Renal pelvis (tissue), 12 donors: ENCODE measurements around the gene RPS21. TPM values are rescaled to one million over a fixed set of nuclear protein-coding genes. Genes with fewer than 3 reads are reported as not detected.

Experiments
- DNase-seq: peaks from one replicate; pipeline ENCODE4 v3.0.0-alpha.2; 2013
- long read RNA-seq, 16 experiments: transcript quantifications; one replicate each; lab custom pipeline, GENCODE V29; 2026
- polyA plus RNA-seq, 3 donors: library from polyadenylated mRNA; unstranded; fragments of 120-200 nt; gene quantifications; one replicate each; pipeline ENCODE4 v1.2.1, GENCODE V29; 2013; ENCODE audit not compliant: insufficient read length in 3 of 3

Gene RPS21
- polyA plus RNA-seq, result 1,000 to 10,000 TPM in 1 of 3 donors, 100 to 1,000 TPM in 2; 739 to 1,106 (median 923) TPM
- long read RNA-seq, donor 1, transcript RPS21-201 (6 exons, 344 nt), result major isoform, 701 of 1,005 reads
- long read RNA-seq, donor 1, transcript RPS21-204 (4 exons, 418 nt), result minor isoform, 7 of 1,005 reads
- long read RNA-seq, donor 1, transcript RPS21-205 (5 exons, 429 nt), result minor isoform, 41 of 1,005 reads
- long read RNA-seq, donor 1, partial matches to known transcripts, result 163 of 1,005 reads
- long read RNA-seq, donor 1, other reads (novel, unspliced or antisense), result 91 of 1,005 reads
- long read RNA-seq, donor 2, transcript RPS21-201 (6 exons, 344 nt), result major isoform, 696 of 936 reads
- long read RNA-seq, donor 2, transcript RPS21-205 (5 exons, 429 nt), result minor isoform, 34 of 936 reads
- long read RNA-seq, donor 2, transcript RPS21-204 (4 exons, 418 nt), result minor isoform, 9 of 936 reads
- long read RNA-seq, donor 2, partial matches to known transcripts, result 127 of 936 reads
- long read RNA-seq, donor 2, other reads (novel, unspliced or antisense), result 70 of 936 reads
- long read RNA-seq, donor 3, transcript RPS21-201 (6 exons, 344 nt), result major isoform, 611 of 905 reads
- long read RNA-seq, donor 3, transcript RPS21-205 (5 exons, 429 nt), result minor isoform, 16 of 905 reads
- long read RNA-seq, donor 3, partial matches to known transcripts, result 220 of 905 reads
- long read RNA-seq, donor 3, other reads (novel, unspliced or antisense), result 57 of 905 reads
- long read RNA-seq, donor 4, transcript RPS21-205 (5 exons, 429 nt), result minor isoform, 44 of 1,379 reads
- long read RNA-seq, donor 4, transcript RPS21-201 (6 exons, 344 nt), result major isoform, 878 of 1,379 reads
- long read RNA-seq, donor 4, transcript RPS21-204 (4 exons, 418 nt), result minor isoform, 10 of 1,379 reads
- long read RNA-seq, donor 4, partial matches to known transcripts, result 346 of 1,379 reads
- long read RNA-seq, donor 4, other reads (novel, unspliced or antisense), result 97 of 1,379 reads
- long read RNA-seq, donor 5, transcript RPS21-201 (6 exons, 344 nt), result major isoform, 465 of 635 reads
- long read RNA-seq, donor 5, transcript RPS21-205 (5 exons, 429 nt), result minor isoform, 19 of 635 reads
- long read RNA-seq, donor 5, partial matches to known transcripts, result 95 of 635 reads
- long read RNA-seq, donor 5, other reads (novel, unspliced or antisense), result 51 of 635 reads
- long read RNA-seq, donor 6, transcript RPS21-201 (6 exons, 344 nt), result major isoform, 296 of 567 reads
- long read RNA-seq, donor 6, transcript RPS21-205 (5 exons, 429 nt), result minor isoform, 21 of 567 reads
- long read RNA-seq, donor 6, transcript RPS21-204 (4 exons, 418 nt), result minor isoform, 5 of 567 reads
- long read RNA-seq, donor 6, partial matches to known transcripts, result 229 of 567 reads
- long read RNA-seq, donor 6, other reads (novel, unspliced or antisense), result 14 of 567 reads
- long read RNA-seq, donor 7, transcript RPS21-205 (5 exons, 429 nt), result minor isoform, 38 of 1,295 reads
- long read RNA-seq, donor 7, transcript RPS21-204 (4 exons, 418 nt), result minor isoform, 12 of 1,295 reads
- long read RNA-seq, donor 7, transcript RPS21-201 (6 exons, 344 nt), result major isoform, 796 of 1,295 reads
- long read RNA-seq, donor 7, partial matches to known transcripts, result 362 of 1,295 reads
- long read RNA-seq, donor 7, other reads (novel, unspliced or antisense), result 87 of 1,295 reads
- long read RNA-seq, donor 8, transcript RPS21-201 (6 exons, 344 nt), result major isoform, 279 of 449 reads
- long read RNA-seq, donor 8, transcript RPS21-205 (5 exons, 429 nt), result minor isoform, 13 of 449 reads
- long read RNA-seq, donor 8, partial matches to known transcripts, result 135 of 449 reads
- long read RNA-seq, donor 8, other reads (novel, unspliced or antisense), result 19 of 449 reads
- long read RNA-seq, donor 9, transcript RPS21-204 (4 exons, 418 nt), result minor isoform, 6 of 1,235 reads
- long read RNA-seq, donor 9, transcript RPS21-205 (5 exons, 429 nt), result minor isoform, 47 of 1,235 reads
- long read RNA-seq, donor 9, transcript RPS21-201 (6 exons, 344 nt), result major isoform, 763 of 1,235 reads
- long read RNA-seq, donor 9, partial matches to known transcripts, result 332 of 1,235 reads
- long read RNA-seq, donor 9, other reads (novel, unspliced or antisense), result 86 of 1,235 reads
- long read RNA-seq, donor 10, transcript RPS21-205 (5 exons, 429 nt), result minor isoform, 31 of 800 reads
- long read RNA-seq, donor 10, transcript RPS21-201 (6 exons, 344 nt), result major isoform, 594 of 800 reads
- long read RNA-seq, donor 10, partial matches to known transcripts, result 122 of 800 reads
- long read RNA-seq, donor 10, other reads (novel, unspliced or antisense), result 49 of 800 reads
- long read RNA-seq, donor 11, transcript RPS21-205 (5 exons, 429 nt), result minor isoform, 15 of 728 reads
- long read RNA-seq, donor 11, transcript RPS21-201 (6 exons, 344 nt), result major isoform, 479 of 728 reads
- long read RNA-seq, donor 11, partial matches to known transcripts, result 185 of 728 reads
- long read RNA-seq, donor 11, other reads (novel, unspliced or antisense), result 46 of 728 reads
- long read RNA-seq, donor 12, transcript RPS21-201 (6 exons, 344 nt), result major isoform, 843 of 1,260 reads
- long read RNA-seq, donor 12, transcript RPS21-205 (5 exons, 429 nt), result minor isoform, 47 of 1,260 reads
- long read RNA-seq, donor 12, transcript RPS21-204 (4 exons, 418 nt), result minor isoform, 7 of 1,260 reads
- long read RNA-seq, donor 12, partial matches to known transcripts, result 277 of 1,260 reads
- long read RNA-seq, donor 12, other reads (novel, unspliced or antisense), result 84 of 1,260 reads
- long read RNA-seq, donor 13, transcript RPS21-204 (4 exons, 418 nt), result minor isoform, 6 of 713 reads
- long read RNA-seq, donor 13, transcript RPS21-205 (5 exons, 429 nt), result minor isoform, 16 of 713 reads
- long read RNA-seq, donor 13, transcript RPS21-201 (6 exons, 344 nt), result major isoform, 505 of 713 reads
- long read RNA-seq, donor 13, partial matches to known transcripts, result 140 of 713 reads
- long read RNA-seq, donor 13, other reads (novel, unspliced or antisense), result 46 of 713 reads
- long read RNA-seq, donor 14, transcript RPS21-201 (6 exons, 344 nt), result major isoform, 964 of 1,551 reads
- long read RNA-seq, donor 14, transcript RPS21-205 (5 exons, 429 nt), result minor isoform, 43 of 1,551 reads
- long read RNA-seq, donor 14, partial matches to known transcripts, result 416 of 1,551 reads
- long read RNA-seq, donor 14, other reads (novel, unspliced or antisense), result 120 of 1,551 reads
- long read RNA-seq, donor 15, transcript RPS21-201 (6 exons, 344 nt), result major isoform, 770 of 1,103 reads
- long read RNA-seq, donor 15, transcript RPS21-205 (5 exons, 429 nt), result minor isoform, 26 of 1,103 reads
- long read RNA-seq, donor 15, partial matches to known transcripts, result 233 of 1,103 reads
- long read RNA-seq, donor 15, other reads (novel, unspliced or antisense), result 66 of 1,103 reads
- long read RNA-seq, donor 16, transcript RPS21-205 (5 exons, 429 nt), result minor isoform, 15 of 1,243 reads
- long read RNA-seq, donor 16, transcript RPS21-201 (6 exons, 344 nt), result major isoform, 825 of 1,243 reads
- long read RNA-seq, donor 16, transcript RPS21-204 (4 exons, 418 nt), result minor isoform, 6 of 1,243 reads
- long read RNA-seq, donor 16, partial matches to known transcripts, result 316 of 1,243 reads
- long read RNA-seq, donor 16, other reads (novel, unspliced or antisense), result 80 of 1,243 reads

GRCh38 chr20:62386383-62387218 lies at the start of gene RPS21:
TSS of gene RPS21 (plus strand) at chr20:62387103. CDS start at chr20:62387339, 236 bp downstream.
- DNase-seq, result peak; percentile 92

GRCh38 chr20:62337558-62338293 lies 49.2 kb upstream of the RPS21 start:
- no peak for DNase-seq

- DNase-seq, result no peak
These were observed 48.6 kb upstream of the RPS21 start for GRCh38 chr20:62338294-62338620.

GRCh38 chr20:62339647-62340062 lies 47.2 kb upstream of the RPS21 start:
- DNase-seq, result no peak

- no peak for DNase-seq
These were observed 44.0 kb upstream of the RPS21 start for GRCh38 chr20:62342910-62343309.

- DNase-seq, result no peak
These were observed 42.8 kb upstream of the RPS21 start for GRCh38 chr20:62344092-62344491.

GRCh38 chr20:62344782-62345181 lies 42.1 kb upstream of the RPS21 start:
- DNase-seq, result no peak

GRCh38 chr20:62345681-62346370 lies 41.1 kb upstream of the RPS21 start:
- DNase-seq, result no peak

- DNase-seq, result no peak
These were observed 40.3 kb upstream of the RPS21 start for GRCh38 chr20:62346398-62347150.

- DNase-seq, result no peak
These were observed 39.8 kb upstream of the RPS21 start for GRCh38 chr20:62347151-62347404.

- DNase-seq, result no peak
These were observed 39.5 kb upstream of the RPS21 start for GRCh38 chr20:62347445-62347844.

GRCh38 chr20:62348604-62349003 lies 38.3 kb upstream of the RPS21 start:
- no peak for DNase-seq

GRCh38 chr20:62349556-62350097 lies 37.3 kb upstream of the RPS21 start:
- no peak for DNase-seq
